Fibroblast of lung (primary cell): Measurements from ENCODE around the gene PHF2. TPM values are rescaled to one million over a fixed set of nuclear protein-coding genes. Genes with fewer than 3 reads are reported as not detected.

Source experiments
- DNase-seq, 2 donors: peaks; one replicate each; pipeline versions ENCODE4 v3.0.0 to v3.0.0-alpha.2; 2010; ENCODE audit warnings: low read depth in 2 of 2
- H2AFZ ChIP-seq: 2 replicates; pipeline ENCODE4 v1.5.1; 2012; ENCODE audit warnings: low read length, control low read depth, inconsistent platforms
- H3K27ac ChIP-seq: 2 replicates; pipeline ENCODE4 v1.5.1; 2011; ENCODE audit warnings: low read length, control low read depth; ENCODE audit not compliant: insufficient read depth
- H3K27me3 ChIP-seq: 2 replicates; pipeline ENCODE4 v1.5.1; 2011; ENCODE audit warnings: mild to moderate bottlenecking, low read length; ENCODE audit not compliant: control insufficient read depth, insufficient read depth
- H3K36me3 ChIP-seq: 2 replicates; pipeline ENCODE4 v1.5.1; 2011; ENCODE audit warnings: low read length; ENCODE audit not compliant: control insufficient read depth, insufficient read depth
- H3K4me1 ChIP-seq: 2 replicates; pipeline ENCODE4 v1.5.1; 2011; ENCODE audit warnings: low read length; ENCODE audit not compliant: control insufficient read depth, insufficient read depth; ENCODE audit errors: extremely low read depth
- H3K4me2 ChIP-seq: 2 replicates; pipeline ENCODE4 v1.5.1; 2011; ENCODE audit warnings: low read length, control low read depth; ENCODE audit not compliant: insufficient read depth; ENCODE audit errors: extremely low read depth
- H3K4me3 ChIP-seq, 4 experiments: fragments of 200-600 bp in 1 of 4; sonication (generic) in 1 of 4; replicated peaks in 1 of 4; 2 replicates each; pipeline ENCODE4 v1.5.1; 2011 to 2016; ENCODE audit warnings: low read length in 4 of 4, low read depth in 3 of 4, mild to moderate bottlenecking in 3 of 4, control low read depth in 2 of 4, inconsistent platforms in 1 of 4, mixed read lengths in 1 of 4; ENCODE audit not compliant: insufficient read depth in 1 of 4; ENCODE audit errors: control extremely low read depth in 1 of 4
- H3K79me2 ChIP-seq: 2 replicates; pipeline ENCODE4 v1.5.1; 2012; ENCODE audit warnings: mild to moderate bottlenecking, low read length, inconsistent platforms; ENCODE audit not compliant: control insufficient read depth, insufficient read depth
- H3K9ac ChIP-seq: 2 replicates; pipeline ENCODE4 v1.5.1; 2011; ENCODE audit warnings: mild to moderate bottlenecking, low read length, control low read depth; ENCODE audit not compliant: insufficient read depth
- H3K9me3 ChIP-seq: 2 replicates; pipeline ENCODE4 v1.5.1; 2012; ENCODE audit warnings: low read depth, low read length; ENCODE audit not compliant: control insufficient read depth, insufficient read depth
- H4K20me1 ChIP-seq: 2 replicates; pipeline ENCODE4 v1.5.1; 2011; ENCODE audit warnings: low read length; ENCODE audit not compliant: control insufficient read depth, insufficient read depth; ENCODE audit errors: extremely low read depth
- CTCF ChIP-seq, 2 donors: IDR thresholded peaks in 1 of 2; conservative IDR thresholded peaks in 1 of 2; 1 replicate in 1 of 2; 2 replicates in 1 of 2; pipeline ENCODE4 v1.5.1; 2011 to 2012; ENCODE audit warnings: low read length in 2 of 2, control low read depth in 1 of 2, inconsistent platforms in 1 of 2, low read depth in 1 of 2, mild to moderate bottlenecking in 1 of 2
- EZH2 ChIP-seq: IDR thresholded peaks from 2 replicates; pipeline ENCODE4 v1.5.1; 2012; ENCODE audit warnings: low read length, control low read depth, mild to moderate bottlenecking; ENCODE audit errors: missing control alignments
- polyA plus RNA-seq, 2 donors: library from polyadenylated mRNA; depleted of rRNA in 1 of 2; stranded (reverse) in 1 of 2; unstranded in 1 of 2; fragments of >200 nt; gene quantifications; 2 replicates each; pipeline ENCODE4 v1.2.1, GENCODE V29; 2011 to 2012; ENCODE audit warnings: missing spikeins in 1 of 2
- total RNA-seq: library from RNA; depleted of rRNA; stranded (reverse); fragments of >200 nt; gene quantifications from 2 replicates; pipeline ENCODE4 v1.2.1, GENCODE V29; 2014

PHF2 gene
- total and polyA plus RNA-seq, 2 donors (not counting 1 experiment from before 2014, with no cell fraction given): 9.2 to 13.4 TPM

- Histone ChIP-seq H3K4me2 (no peak overlapping the region), H3K9me3 (no peaks in the 10 kb centered on the region), H4K20me1 (no peaks in the 10 kb centered on the region), H3K4me3 (no peak overlapping the region), H3K79me2 (no peaks in the 10 kb centered on the region), H3K36me3 (peaks cover 9% of the 10 kb centered on the region), H3K27me3 (no peaks in the 10 kb centered on the region), H3K27ac (no peak overlapping the region), H3K4me1 (no peaks in the 10 kb centered on the region), H2AFZ (no peak overlapping the region), H3K9ac (no peak overlapping the region)
- DNase-seq: no peak
- TF ChIP-seq EZH2 (no peak), CTCF (conservative IDR thresholded peaks at IDR 0.05 in 1 of 2, IDR thresholded peaks at IDR 0.05 in 1 of 2; ENCODE audit: low read depth in 1 of 2, low read length in 2 of 2) (no peak)
Measured at GRCh38 chr9:93676310-93677047, 100.1 kb downstream of the PHF2 start.

- H4K20me1 ChIP-seq: no peaks in the 10 kb centered on the region
- no peak for DNase-seq
Measured at GRCh38 chr9:93677048-93677571, 100.7 kb downstream of the PHF2 start.

More at GRCh38 chr9:93677048-93677571, 100.7 kb downstream of the PHF2 start:
- H3K4me3 ChIP-seq: no peak overlapping the region
- H2AFZ ChIP-seq: no peak overlapping the region
- no peaks in the 10 kb centered on the region for H3K9me3 ChIP-seq
- no peaks in the 10 kb centered on the region for H3K27me3 ChIP-seq
- no peaks in the 10 kb centered on the region for H3K4me1 ChIP-seq
- no peaks in the 10 kb centered on the region for H3K79me2 ChIP-seq
- no peak overlapping the region for H3K27ac ChIP-seq
- TF ChIP-seq CTCF (conservative IDR thresholded peaks at IDR 0.05 in 1 of 2, IDR thresholded peaks at IDR 0.05 in 1 of 2; ENCODE audit: low read depth in 1 of 2, low read length in 2 of 2) (no peak), EZH2 (no peak)
- H3K4me2 ChIP-seq: no peak overlapping the region
- H3K36me3 ChIP-seq: peaks cover 9% of the 10 kb centered on the region
- H3K9ac ChIP-seq: no peak overlapping the region
